NCI-H1930 (cell line): ENCODE results near the gene ZMPSTE24.

Source experiments
- DNase-seq, 2 experiments: peaks; one replicate each; lab custom pipeline; 2025; lab: John Stamatoyannopoulos, UW

Gene ZMPSTE24

GRCh38 chr1:40264354-40264781 is 6.3 kb downstream of the ZMPSTE24 start:
- no peak for DNase-seq

GRCh38 chr1:40265298-40265697 is 7.3 kb downstream of the ZMPSTE24 start:
- no peak for DNase-seq

GRCh38 chr1:40265919-40266318 is 7.9 kb downstream of the ZMPSTE24 start:
- DNase-seq: no peak

GRCh38 chr1:40266786-40267535 is 8.9 kb downstream of the ZMPSTE24 start:
- no peak for DNase-seq

GRCh38 chr1:40267767-40268187 is 9.7 kb downstream of the ZMPSTE24 start:
- DNase-seq: no peak

GRCh38 chr1:40268211-40268610 is 10.2 kb downstream of the ZMPSTE24 start:
- DNase-seq: no peak

GRCh38 chr1:40270152-40270834 is 12.3 kb downstream of the ZMPSTE24 start:
- DNase-seq: no peak

GRCh38 chr1:40272653-40273213 is 14.7 kb downstream of the ZMPSTE24 start:
- no peak for DNase-seq

- no peak for DNase-seq
Observed at GRCh38 chr1:40273547-40274166, 15.6 kb downstream of the ZMPSTE24 start.

- no peak for DNase-seq
Observed at GRCh38 chr1:40274331-40274730, 16.3 kb downstream of the ZMPSTE24 start.

- DNase-seq: no peak
Observed at GRCh38 chr1:40276122-40276521, 18.1 kb downstream of the ZMPSTE24 start.

GRCh38 chr1:40281853-40282252 is 23.8 kb downstream of the ZMPSTE24 start:
- no peak for DNase-seq

- no peak for DNase-seq
Observed at GRCh38 chr1:40291293-40291692, 33.3 kb downstream of the ZMPSTE24 start.

- no peak for DNase-seq
Observed at GRCh38 chr1:40299366-40300248, 41.6 kb downstream of the ZMPSTE24 start.

- no peak for DNase-seq
Observed at GRCh38 chr1:40300249-40300567, 42.2 kb downstream of the ZMPSTE24 start.

- DNase-seq: no peak
Observed at GRCh38 chr1:40300651-40301050, 42.6 kb downstream of the ZMPSTE24 start.

- DNase-seq: no peak
Observed at GRCh38 chr1:40301066-40301465, 43.0 kb downstream of the ZMPSTE24 start.

- DNase-seq: no peak
Observed at GRCh38 chr1:40301541-40302299, 43.7 kb downstream of the ZMPSTE24 start.

GRCh38 chr1:40302475-40302874 is 44.4 kb downstream of the ZMPSTE24 start:
- DNase-seq: no peak

- no peak for DNase-seq
Observed at GRCh38 chr1:40303051-40303771, 45.2 kb downstream of the ZMPSTE24 start.
